ENCODE results near the gene ZNF280D. TPM values are rescaled to one million over a fixed set of nuclear protein-coding genes. Genes with fewer than 3 reads are reported as not detected.
"Not testable (repeated sequence)": the region's sequence is repeated elsewhere in the genome, so short reads cannot be mapped to it uniquely, and the experiment has no call there.

Gene ZNF280D, protein sequence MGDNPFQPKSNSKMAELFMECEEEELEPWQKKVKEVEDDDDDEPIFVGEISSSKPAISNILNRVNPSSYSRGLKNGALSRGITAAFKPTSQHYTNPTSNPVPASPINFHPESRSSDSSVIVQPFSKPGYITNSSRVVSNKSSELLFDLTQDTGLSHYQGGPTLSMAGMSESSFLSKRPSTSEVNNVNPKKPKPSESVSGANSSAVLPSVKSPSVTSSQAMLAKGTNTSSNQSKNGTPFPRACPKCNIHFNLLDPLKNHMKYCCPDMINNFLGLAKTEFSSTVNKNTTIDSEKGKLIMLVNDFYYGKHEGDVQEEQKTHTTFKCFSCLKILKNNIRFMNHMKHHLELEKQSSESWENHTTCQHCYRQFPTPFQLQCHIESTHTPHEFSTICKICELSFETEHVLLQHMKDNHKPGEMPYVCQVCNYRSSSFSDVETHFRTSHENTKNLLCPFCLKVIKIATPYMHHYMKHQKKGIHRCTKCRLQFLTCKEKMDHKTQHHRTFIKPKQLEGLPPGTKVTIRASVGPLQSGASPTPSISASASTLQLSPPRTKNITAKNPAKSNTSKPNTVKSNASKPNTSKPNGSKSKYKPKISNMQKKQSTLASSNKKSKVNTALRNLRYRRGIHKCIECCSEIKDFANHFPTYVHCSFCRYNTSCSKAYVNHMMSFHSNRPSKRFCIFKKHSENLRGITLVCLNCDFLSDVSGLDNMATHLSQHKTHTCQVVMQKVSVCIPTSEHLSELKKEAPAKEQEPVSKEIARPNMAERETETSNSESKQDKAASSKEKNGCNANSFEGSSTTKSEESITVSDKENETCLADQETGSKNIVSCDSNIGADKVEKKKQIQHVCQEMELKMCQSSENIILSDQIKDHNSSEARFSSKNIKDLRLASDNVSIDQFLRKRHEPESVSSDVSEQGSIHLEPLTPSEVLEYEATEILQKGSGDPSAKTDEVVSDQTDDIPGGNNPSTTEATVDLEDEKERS
- total RNA-seq, result 24.0 and 26.0 TPM in 2 replicates

DNA sequence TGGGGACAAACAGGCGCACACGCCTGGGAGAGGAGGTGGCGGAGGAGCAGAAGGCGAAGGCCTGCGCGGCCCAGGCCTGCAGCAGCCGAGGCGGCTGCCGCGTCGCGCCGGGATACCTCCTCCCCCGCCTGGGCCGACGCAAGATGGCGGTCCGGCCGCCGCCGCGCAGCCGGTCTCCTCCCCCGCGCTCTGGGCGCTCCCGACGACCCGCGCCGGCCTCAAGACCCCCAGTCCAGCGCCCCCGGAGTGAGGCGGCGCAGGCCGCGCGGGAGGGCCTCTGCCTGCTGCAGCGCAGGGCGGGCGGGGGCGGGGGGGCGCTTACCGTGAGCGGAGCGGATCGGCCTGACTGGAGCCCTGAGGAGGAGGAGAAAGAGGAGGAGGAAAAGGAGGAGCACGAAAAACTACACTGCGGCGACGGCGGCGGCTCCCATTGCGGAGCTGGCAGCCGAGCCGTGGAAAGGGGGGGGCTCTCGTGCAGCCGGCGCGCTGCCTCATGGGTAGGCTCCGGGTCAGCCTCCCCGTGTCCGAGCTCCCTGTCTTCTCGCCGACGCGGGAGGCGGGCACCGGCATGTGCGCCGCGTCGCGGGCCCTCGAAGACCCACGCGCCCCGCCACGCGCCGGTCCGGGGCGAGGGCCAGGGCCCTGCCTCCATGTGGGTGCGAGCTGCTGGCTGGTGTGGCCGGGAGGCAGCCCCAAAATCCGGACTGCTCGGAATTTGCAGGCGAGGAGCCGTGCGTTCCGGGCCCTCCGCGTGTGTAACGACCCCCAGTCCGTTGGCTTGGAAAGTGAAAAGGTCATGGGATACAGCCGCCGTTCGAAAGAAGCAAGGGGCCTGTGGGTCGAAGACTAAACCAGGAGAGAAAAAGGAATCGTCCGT, at the start of gene ZNF280D:
Gene ZNF280D, minus strand, starts transcription at position 374 of the 877 bp plus-strand sequence. CDS start 26,400 bp downstream, outside the sequence.
- H3K27ac Mint-ChIP-seq, result peak within 1 kb of the TSS; percentile 90
- peak; percentile 76 for DNase-seq (ENCODE audit: low spot score)
- peak within 1 kb of the TSS; percentile 88 for H3K4me3 Mint-ChIP-seq (ENCODE audit: low read depth)
- no peaks in the 10 kb centered on the region for H3K27me3 Mint-ChIP-seq (ENCODE audit: low read depth)
- peaks cover 6% of the 10 kb centered on the region for H3K9me3 Mint-ChIP-seq
- intact Hi-C loops (cut with micrococcal nuclease), result loop anchor here (2.0 to 10.0 kb wide), 4 partner anchors 33 to 239 kb away; no protein-coding TSS in a partner anchor
- H3K4me1 Mint-ChIP-seq (ENCODE audit: low read depth), result peaks cover 24% of the 10 kb centered on the region
- peaks cover 27% of the 10 kb centered on the region for H3K36me3 Mint-ChIP-seq (ENCODE audit: low read depth)

DNA sequence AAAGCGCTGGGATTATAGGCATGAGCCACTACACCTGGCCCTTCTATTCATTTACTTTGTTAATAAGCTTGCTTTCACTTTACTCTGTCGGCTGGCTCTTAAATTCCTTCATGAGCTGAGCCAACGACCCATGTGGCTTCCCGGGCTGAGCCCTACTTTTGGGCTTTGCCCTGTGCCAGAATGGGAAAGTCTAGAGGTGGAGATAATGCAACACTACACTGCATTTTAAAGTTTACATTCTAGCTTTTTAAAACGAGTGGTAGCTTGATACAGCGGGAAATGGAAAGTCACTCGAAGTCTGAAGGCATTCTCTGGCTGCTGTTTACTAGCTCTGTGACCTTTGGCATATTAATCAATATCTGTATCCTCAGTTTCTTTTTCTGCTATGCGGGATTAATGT, 49.0 kb upstream of the ZNF280D start:
- Mint-ChIP-seq H3K36me3 (ENCODE audit: low read depth) (peaks cover 15% of the 10 kb centered on the region), H3K27ac (no peak overlapping the region), H3K4me3 (ENCODE audit: low read depth) (no peak overlapping the region), H3K27me3 (ENCODE audit: low read depth) (no peaks in the 10 kb centered on the region), H3K9me3 (peaks cover 43% of the 10 kb centered on the region), H3K4me1 (ENCODE audit: low read depth) (peaks cover 29% of the 10 kb centered on the region)
- no peak for DNase-seq (ENCODE audit: low spot score)
- intact Hi-C loops (cut with micrococcal nuclease), result no loop called here

DNA sequence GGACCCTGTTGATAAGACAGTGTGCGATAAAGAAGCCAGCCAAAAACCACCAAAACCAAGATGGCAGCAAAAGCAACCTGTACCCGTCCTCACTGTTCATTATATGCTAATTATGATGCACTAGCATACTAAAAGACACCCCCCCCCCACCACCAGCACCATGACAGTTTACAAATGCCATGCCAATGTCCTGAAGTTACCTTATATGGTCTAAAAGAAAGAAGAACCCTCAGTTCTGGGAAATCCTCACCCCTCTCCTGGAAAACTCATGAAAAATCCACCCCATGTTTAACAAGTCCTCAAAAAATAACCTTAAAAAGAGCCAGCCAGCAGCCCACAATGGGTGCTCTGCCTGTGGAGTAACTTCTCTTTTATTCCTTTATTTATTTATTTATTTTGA, 48.4 kb upstream of the ZNF280D start:
- no peak overlapping the region for H3K4me3 Mint-ChIP-seq (ENCODE audit: low read depth)
- peaks cover 22% of the 10 kb centered on the region for H3K4me1 Mint-ChIP-seq (ENCODE audit: low read depth)
- peaks cover 15% of the 10 kb centered on the region for H3K36me3 Mint-ChIP-seq (ENCODE audit: low read depth)
- intact Hi-C loops (cut with micrococcal nuclease), result no loop called here
- no peak overlapping the region for H3K27ac Mint-ChIP-seq
- H3K9me3 Mint-ChIP-seq, result peaks cover 42% of the 10 kb centered on the region
- no peaks in the 10 kb centered on the region for H3K27me3 Mint-ChIP-seq (ENCODE audit: low read depth)
- no peak for DNase-seq (ENCODE audit: low spot score)

DNA sequence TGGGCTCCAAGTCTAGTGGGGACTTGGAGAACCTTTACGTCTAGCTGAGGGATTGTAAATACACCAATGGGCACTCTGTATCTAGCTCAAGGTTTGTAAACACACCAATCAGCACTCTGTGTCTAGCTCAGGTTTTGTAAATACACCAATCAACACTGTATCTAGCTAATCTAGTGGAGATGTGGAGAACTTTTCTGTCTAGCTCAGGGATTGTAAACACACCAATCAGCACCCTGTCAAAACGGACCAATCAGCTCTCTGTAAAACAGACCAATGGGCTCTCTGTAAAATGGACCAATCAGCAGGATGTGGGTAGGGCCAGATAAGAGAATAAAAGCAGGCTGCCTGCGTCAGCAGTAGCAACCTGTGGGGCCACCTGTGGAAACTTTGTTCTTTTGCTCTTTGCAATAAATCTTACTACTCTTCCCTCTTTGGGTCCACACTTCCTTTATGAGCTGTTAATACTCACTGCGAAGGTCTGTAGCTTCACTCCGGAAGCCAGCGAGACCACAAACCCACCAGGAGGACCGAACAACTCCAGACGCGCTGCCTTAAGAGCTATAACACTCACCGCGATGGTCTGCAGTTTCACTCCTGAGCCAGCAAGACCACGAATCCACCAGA, 46.9 kb upstream of the ZNF280D start:
- Mint-ChIP-seq H3K4me1 (ENCODE audit: low read depth) (peaks cover 27% of the 10 kb centered on the region), H3K27ac (peak overlapping the region; percentile 51), H3K36me3 (ENCODE audit: low read depth) (peaks cover 15% of the 10 kb centered on the region), H3K9me3 (peaks cover 43% of the 10 kb centered on the region)
- H3K27me3 Mint-ChIP-seq (ENCODE audit: low read depth); intact Hi-C loops (cut with micrococcal nuclease); DNase-seq (ENCODE audit: low spot score); H3K4me3 Mint-ChIP-seq (ENCODE audit: low read depth): not testable (repeated sequence)

DNA sequence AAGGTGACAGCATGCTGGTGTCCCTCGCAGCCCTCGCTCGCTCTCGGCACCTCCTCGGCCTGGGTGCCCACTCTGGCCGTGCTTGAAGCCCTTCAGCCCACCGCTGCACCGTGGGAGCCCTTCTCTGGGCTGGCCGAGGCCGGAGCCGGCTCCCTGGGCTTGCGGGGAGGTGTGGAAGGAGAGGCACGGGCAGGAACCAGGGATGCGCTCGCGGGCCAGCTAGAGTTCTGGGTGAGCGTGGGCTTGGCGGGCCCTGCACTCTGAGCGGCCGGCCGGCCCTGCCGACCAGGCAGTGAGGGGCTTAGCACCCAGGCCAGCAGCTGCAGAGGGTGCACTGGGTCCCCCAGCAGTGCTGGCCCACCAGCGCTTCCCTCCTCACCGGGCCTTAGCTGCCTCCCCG, 46.1 kb upstream of the ZNF280D start:
- DNase-seq (ENCODE audit: low spot score); intact Hi-C loops (cut with micrococcal nuclease): not testable (repeated sequence)

DNA sequence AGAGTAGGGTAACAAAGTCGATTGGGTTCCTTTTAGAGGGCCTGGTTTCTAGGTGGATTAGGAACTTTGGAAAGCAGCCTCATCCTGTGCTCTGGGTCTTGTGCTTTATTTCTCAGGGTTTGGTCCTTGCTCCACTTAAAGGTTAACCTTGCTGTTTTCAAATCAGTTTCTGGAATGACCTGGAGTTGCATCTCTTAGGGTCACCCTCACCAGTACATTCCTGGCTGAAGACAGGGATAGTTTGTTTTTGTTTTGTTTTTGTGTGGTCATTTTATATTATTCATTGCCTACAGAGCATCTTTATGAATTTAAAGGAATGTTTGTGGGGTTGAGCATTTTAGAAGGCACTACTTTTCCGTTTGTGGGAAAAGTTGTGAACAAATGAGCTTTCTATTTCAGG, 45.5 kb upstream of the ZNF280D start:
- no peaks in the 10 kb centered on the region for H3K27me3 Mint-ChIP-seq (ENCODE audit: low read depth)
- peaks cover 40% of the 10 kb centered on the region for H3K9me3 Mint-ChIP-seq
- intact Hi-C loops (cut with micrococcal nuclease), result no loop called here
- peaks cover 39% of the 10 kb centered on the region for H3K4me1 Mint-ChIP-seq (ENCODE audit: low read depth)
- DNase-seq (ENCODE audit: low spot score), result no peak
- no peak overlapping the region for H3K4me3 Mint-ChIP-seq (ENCODE audit: low read depth)
- peaks cover 15% of the 10 kb centered on the region for H3K36me3 Mint-ChIP-seq (ENCODE audit: low read depth)
- no peak overlapping the region for H3K27ac Mint-ChIP-seq

More for the DNA sequence above, 46.1 kb upstream of the ZNF280D start:
- Mint-ChIP-seq H3K9me3 (peaks cover 43% of the 10 kb centered on the region), H3K4me1 (ENCODE audit: low read depth) (peaks cover 33% of the 10 kb centered on the region), H3K36me3 (ENCODE audit: low read depth) (peaks cover 15% of the 10 kb centered on the region)
- H3K4me3 Mint-ChIP-seq (ENCODE audit: low read depth); H3K27ac Mint-ChIP-seq; H3K27me3 Mint-ChIP-seq (ENCODE audit: low read depth): not testable (repeated sequence)

DNA sequence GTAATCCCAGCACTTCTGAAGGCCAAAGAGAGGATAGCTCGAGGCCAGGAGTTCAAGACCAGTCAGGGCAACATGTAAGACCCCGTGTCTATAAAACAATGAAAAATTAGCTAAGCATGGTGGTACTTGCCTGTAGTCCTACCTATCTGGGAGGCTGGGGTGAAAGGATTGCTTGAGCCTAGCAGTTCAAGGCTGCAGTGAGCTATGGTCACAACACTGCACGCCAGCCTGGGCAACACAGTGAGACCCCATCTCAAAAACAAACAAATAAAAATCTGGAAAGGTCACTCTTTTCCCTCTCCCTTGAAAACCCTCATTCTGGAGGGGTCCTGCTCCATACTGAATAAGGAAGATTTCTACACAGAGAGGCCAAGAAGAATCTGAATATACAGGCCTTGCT, 43.5 kb upstream of the ZNF280D start:
- no peak overlapping the region for H3K27ac Mint-ChIP-seq
- intact Hi-C loops (cut with micrococcal nuclease), result no loop called here
- peaks cover 36% of the 10 kb centered on the region for H3K4me1 Mint-ChIP-seq (ENCODE audit: low read depth)
- no peak overlapping the region for H3K4me3 Mint-ChIP-seq (ENCODE audit: low read depth)
- peaks cover 11% of the 10 kb centered on the region for H3K36me3 Mint-ChIP-seq (ENCODE audit: low read depth)
- peaks cover 27% of the 10 kb centered on the region for H3K9me3 Mint-ChIP-seq
- no peaks in the 10 kb centered on the region for H3K27me3 Mint-ChIP-seq (ENCODE audit: low read depth)
- no peak for DNase-seq (ENCODE audit: low spot score)

DNA sequence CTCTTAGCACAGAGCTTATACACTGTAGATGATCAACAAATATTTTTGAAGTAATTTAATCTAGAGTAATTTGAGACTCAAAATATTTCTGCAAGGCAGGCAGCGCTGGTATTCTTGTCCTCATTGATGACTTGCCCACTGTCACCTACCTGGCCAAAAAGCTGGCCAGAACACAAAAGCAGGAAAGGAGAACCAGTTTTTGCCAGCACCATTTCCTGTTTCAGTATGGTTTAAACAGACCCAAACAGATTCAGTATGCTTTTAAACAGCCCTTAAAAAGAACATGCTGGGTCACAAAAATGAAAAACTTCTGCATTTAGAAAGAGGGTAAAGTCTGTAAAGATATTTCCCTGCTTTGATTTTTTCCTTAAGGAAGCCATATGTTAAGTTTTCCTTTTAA, 42.3 kb upstream of the ZNF280D start:
- peaks cover 21% of the 10 kb centered on the region for H3K9me3 Mint-ChIP-seq

DNA sequence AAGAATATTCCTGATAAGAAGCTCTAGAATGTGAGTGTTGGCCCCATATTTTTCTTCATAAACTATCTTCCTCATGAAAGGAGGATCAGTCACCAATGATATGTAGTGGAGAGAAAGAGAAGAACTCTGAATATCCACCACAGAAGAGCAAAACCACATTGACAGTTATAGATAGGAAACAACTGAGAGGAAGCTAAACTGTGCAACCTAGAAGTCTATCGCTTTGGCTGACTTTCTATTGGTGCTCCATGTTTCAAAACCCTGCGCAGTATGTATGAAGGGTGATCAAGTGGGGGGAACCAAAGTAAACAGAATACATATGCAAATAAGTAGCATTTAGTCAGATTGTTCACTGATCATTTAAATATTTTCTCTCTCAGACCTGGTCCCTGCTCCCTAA, 41.0 kb upstream of the ZNF280D start:
- intact Hi-C loops (cut with micrococcal nuclease), result no loop called here
- H3K9me3 Mint-ChIP-seq, result peaks cover 13% of the 10 kb centered on the region
- H3K27me3 Mint-ChIP-seq (ENCODE audit: low read depth), result no peaks in the 10 kb centered on the region
- DNase-seq (ENCODE audit: low spot score), result no peak
- no peak overlapping the region for H3K4me3 Mint-ChIP-seq (ENCODE audit: low read depth)
- H3K36me3 Mint-ChIP-seq (ENCODE audit: low read depth), result peaks cover 2% of the 10 kb centered on the region
- H3K27ac Mint-ChIP-seq, result no peak overlapping the region
- H3K4me1 Mint-ChIP-seq (ENCODE audit: low read depth), result peaks cover 29% of the 10 kb centered on the region

More for the DNA sequence above, 42.3 kb upstream of the ZNF280D start:
- Mint-ChIP-seq H3K4me3 (ENCODE audit: low read depth) (no peak overlapping the region), H3K36me3 (ENCODE audit: low read depth) (peaks cover 9% of the 10 kb centered on the region), H3K27ac (no peak overlapping the region), H3K27me3 (ENCODE audit: low read depth) (no peaks in the 10 kb centered on the region), H3K4me1 (ENCODE audit: low read depth) (peaks cover 36% of the 10 kb centered on the region)
- intact Hi-C loops (cut with micrococcal nuclease), result no loop called here
- no peak for DNase-seq (ENCODE audit: low spot score)

DNA sequence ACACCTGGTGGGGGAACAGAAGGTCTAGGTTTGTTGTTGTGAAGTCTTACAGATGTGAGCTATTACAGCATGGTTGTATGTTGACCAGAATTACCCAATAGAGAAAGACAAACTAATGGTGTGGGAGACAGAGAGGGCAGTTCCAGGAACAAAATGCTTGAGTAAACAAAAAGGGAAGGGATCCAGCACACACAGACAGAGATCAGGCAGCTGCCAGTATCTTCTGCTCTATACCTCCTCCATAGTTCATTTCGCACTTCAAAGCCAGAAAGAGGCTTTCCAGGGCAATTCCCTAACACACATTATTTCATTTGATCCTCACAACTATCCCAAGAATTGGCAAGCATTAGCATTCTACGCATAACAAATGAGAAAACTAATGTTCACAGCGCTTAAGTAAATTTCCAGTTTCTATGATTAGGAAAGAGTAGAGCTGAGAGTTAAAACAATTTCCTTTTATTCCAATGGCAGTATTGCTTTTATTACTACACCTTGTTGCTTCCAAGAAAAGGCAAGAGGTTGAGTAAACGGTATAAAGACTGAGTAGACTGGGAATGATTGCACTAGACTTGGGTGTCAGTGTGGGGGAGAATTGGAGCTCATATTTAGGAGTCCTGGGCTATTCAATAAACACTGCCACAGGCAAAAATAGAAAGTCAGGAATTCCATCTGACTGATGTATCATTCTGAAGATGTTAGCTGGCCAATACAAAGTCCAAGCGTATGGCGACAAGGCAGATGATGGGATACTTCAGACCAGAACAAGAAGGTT, 39.7 kb upstream of the ZNF280D start:
- H3K27me3 Mint-ChIP-seq (ENCODE audit: low read depth), result no peaks in the 10 kb centered on the region
- peaks cover 10% of the 10 kb centered on the region for H3K9me3 Mint-ChIP-seq
- intact Hi-C loops (cut with micrococcal nuclease), result no loop called here
- H3K4me1 Mint-ChIP-seq (ENCODE audit: low read depth), result peaks cover 26% of the 10 kb centered on the region
- H3K27ac Mint-ChIP-seq, result no peak overlapping the region
- DNase-seq (ENCODE audit: low spot score), result no peak
- no peaks in the 10 kb centered on the region for H3K36me3 Mint-ChIP-seq (ENCODE audit: low read depth)
- no peak overlapping the region for H3K4me3 Mint-ChIP-seq (ENCODE audit: low read depth)

DNA sequence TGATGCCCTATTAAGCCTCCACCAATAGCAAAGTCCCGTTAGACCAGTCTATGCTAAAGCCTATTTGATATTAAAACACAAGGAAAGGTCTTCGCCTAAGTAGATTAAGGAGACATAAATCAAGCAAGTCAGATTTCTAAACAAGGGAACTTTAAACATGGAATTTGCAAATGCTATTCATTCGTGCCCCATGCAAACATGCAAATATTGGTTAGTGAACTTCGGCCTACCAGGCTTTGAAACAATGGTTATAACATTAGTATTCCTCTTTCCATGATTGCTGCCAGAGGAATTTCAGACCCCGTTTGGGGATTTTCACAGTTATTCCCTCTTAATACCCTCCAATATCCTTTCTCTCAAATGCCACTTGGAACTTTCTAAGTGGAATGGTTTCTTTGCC, 36.9 kb upstream of the ZNF280D start:
- Mint-ChIP-seq H3K4me3 (ENCODE audit: low read depth) (no peak overlapping the region), H3K4me1 (ENCODE audit: low read depth) (peaks cover 34% of the 10 kb centered on the region), H3K27ac (no peak overlapping the region), H3K36me3 (ENCODE audit: low read depth) (no peaks in the 10 kb centered on the region), H3K9me3 (no peaks in the 10 kb centered on the region), H3K27me3 (ENCODE audit: low read depth) (no peaks in the 10 kb centered on the region)
- intact Hi-C loops (cut with micrococcal nuclease), result no loop called here
- no peak for DNase-seq (ENCODE audit: low spot score)
